Activated CD8-positive, alpha-beta T cell treated with anti-CD3 and anti-CD28 coated beads, Interleukin-2, amount 10 ng/mL, durations not matched to agents 7 days and 5 days (primary cell): Measurements from ENCODE around the gene PVALEF. TPM values are rescaled to one million over a fixed set of nuclear protein-coding genes. Genes with fewer than 3 reads are reported as not detected.
"Not testable (repeated sequence)": the region's sequence is repeated elsewhere in the genome, so short reads cannot be mapped to it uniquely, and the experiment has no call there.

Experiments
- ATAC-seq: fragments of 150-1000 bp; cut with Tn5 transposase; one replicate; pipeline ENCODE4 v1.10.0; 2021; ENCODE audit warnings: moderate library complexity
- CTCF ChIA-PET: fragments of 350-600 bp; sonication (Branson Sonifier 250); formaldehyde crosslinking; loops from one replicate; lab custom pipeline; 2021; ENCODE audit warnings: antibody characterized with exemption; lab: Charles Lee
- POLR2A ChIA-PET: fragments of 350-600 bp; sonication (Branson Sonifier 250); formaldehyde crosslinking; loops from one replicate; lab custom pipeline; 2021; ENCODE audit warnings: antibody characterized with exemption; lab: Charles Lee
- DNase-seq: peaks from one replicate; pipeline ENCODE4 v3.0.0-alpha.2; 2020
- H3K27ac Mint-ChIP-seq: one replicate; pipeline ENCODE4 v1.8.0; 2021; ENCODE audit warnings: mild to moderate bottlenecking, mixed read lengths
- H3K27me3 Mint-ChIP-seq: one replicate; pipeline ENCODE4 v1.8.0; 2021; ENCODE audit warnings: low read depth, mixed read lengths
- H3K36me3 Mint-ChIP-seq: one replicate; pipeline ENCODE4 v1.8.0; 2021; ENCODE audit warnings: low read depth, mixed read lengths
- H3K4me1 Mint-ChIP-seq: one replicate; pipeline ENCODE4 v1.8.0; 2021; ENCODE audit warnings: low read depth, mixed read lengths
- H3K4me3 Mint-ChIP-seq: one replicate; pipeline ENCODE4 v1.8.0; 2021; ENCODE audit warnings: mild to moderate bottlenecking, mixed read lengths
- H3K9me3 Mint-ChIP-seq: one replicate; pipeline ENCODE4 v1.8.0; 2022; ENCODE audit warnings: mixed read lengths; ENCODE audit not compliant: insufficient read depth
- total RNA-seq, 2 experiments: library from RNA; stranded (reverse); gene quantifications; one replicate each; pipeline ENCODE4 v1.2.3, GENCODE V29; 2021

Gene PVALEF
- total RNA-seq, 2 experiments from 2014 or later: not detected

DNA sequence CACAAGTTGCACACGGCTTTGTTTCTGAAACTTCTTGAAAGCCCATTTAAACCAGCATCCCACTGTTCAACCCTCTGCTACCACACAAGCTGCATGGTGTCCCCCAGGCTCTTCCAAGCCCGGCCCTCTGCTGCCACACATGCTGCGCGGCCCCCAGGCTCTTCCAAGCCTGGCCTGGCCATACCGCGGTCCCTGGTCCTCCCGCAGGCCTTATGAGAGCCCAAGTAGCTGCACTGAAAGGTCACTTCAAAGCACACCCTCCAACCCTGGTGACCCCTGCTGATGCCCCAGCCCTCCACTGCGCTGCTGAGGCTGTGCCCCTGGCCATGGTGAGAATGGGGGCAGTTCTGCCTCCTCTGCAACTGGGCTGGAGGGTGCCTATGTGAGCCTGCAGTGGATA lies 25.9 kb upstream of the PVALEF start:
- no peak overlapping the region for H3K27ac Mint-ChIP-seq
- ChIA-PET POLR2A (no interaction called here), CTCF (no interaction called here)
- ATAC-seq (no peak), DNase-seq (no peak)
- no peaks in the 10 kb centered on the region for H3K27me3 Mint-ChIP-seq
- H3K9me3 Mint-ChIP-seq: peaks cover 4% of the 10 kb centered on the region
- H3K4me1 Mint-ChIP-seq: no peaks in the 10 kb centered on the region
- H3K36me3 Mint-ChIP-seq: no peaks in the 10 kb centered on the region
- H3K4me3 Mint-ChIP-seq: no peak overlapping the region

GRCh38 chr17:81140018-81140417 lies 25.3 kb upstream of the PVALEF start:
- H3K4me1 Mint-ChIP-seq: no peaks in the 10 kb centered on the region
- ChIA-PET POLR2A (no interaction called here), CTCF (no interaction called here)
- no peaks in the 10 kb centered on the region for H3K36me3 Mint-ChIP-seq
- H3K27me3 Mint-ChIP-seq: no peaks in the 10 kb centered on the region
- no peak overlapping the region for H3K4me3 Mint-ChIP-seq
- H3K9me3 Mint-ChIP-seq: peaks cover 4% of the 10 kb centered on the region
- no peak for DNase-seq
- no peak overlapping the region for H3K27ac Mint-ChIP-seq
- ATAC-seq: no peak

DNA sequence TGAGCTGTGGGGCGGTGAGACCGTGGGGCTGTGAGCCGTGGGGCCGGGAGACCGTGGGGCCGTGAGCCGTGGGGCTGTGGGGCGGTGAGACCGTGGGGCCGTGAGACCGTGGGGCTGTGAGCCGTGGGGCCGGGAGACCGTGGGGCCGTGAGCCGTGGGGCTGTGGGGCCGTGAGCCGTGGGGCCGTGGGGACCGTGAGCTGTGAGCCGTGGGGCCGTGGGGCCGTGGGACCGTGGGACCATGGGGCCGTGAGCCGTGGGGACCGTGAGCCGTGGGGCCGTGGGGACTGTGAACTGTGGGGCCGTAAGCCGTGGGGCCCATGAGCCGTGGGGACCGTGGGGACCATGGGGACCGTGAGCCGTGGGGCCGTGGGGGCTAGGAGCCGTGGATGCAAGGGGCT lies 24.6 kb upstream of the PVALEF start:
- ChIA-PET CTCF (no interaction called here), POLR2A (no interaction called here)
- H3K9me3 Mint-ChIP-seq: peaks cover 4% of the 10 kb centered on the region
- no peak overlapping the region for H3K27ac Mint-ChIP-seq
- H3K27me3 Mint-ChIP-seq: no peaks in the 10 kb centered on the region
- H3K36me3 Mint-ChIP-seq: no peaks in the 10 kb centered on the region
- H3K4me3 Mint-ChIP-seq: no peak overlapping the region
- DNase-seq: no peak
- no peak for ATAC-seq
- no peaks in the 10 kb centered on the region for H3K4me1 Mint-ChIP-seq

- ChIA-PET POLR2A (no interaction called here), CTCF (interaction anchor here (0.8 to 1.1 kb wide), 2 partner anchors 78 to 97 kb away, joined by 4 to 5 read pairs; partner anchors contain the start of genes NDUFAF8 and TEPSIN)
- Mint-ChIP-seq H3K27me3 (no peaks in the 10 kb centered on the region), H3K4me1 (no peaks in the 10 kb centered on the region), H3K27ac (no peak overlapping the region), H3K9me3 (peaks cover 4% of the 10 kb centered on the region), H3K36me3 (no peaks in the 10 kb centered on the region), H3K4me3 (no peak overlapping the region)
- DNase-seq (peak; percentile 78), ATAC-seq (peak; percentile 94)
These were observed 22.8 kb upstream of the PVALEF start for GRCh38 chr17:81142301-81143199.

GRCh38 chr17:81143200-81143527 lies 22.1 kb upstream of the PVALEF start:
- H3K4me1 Mint-ChIP-seq: no peaks in the 10 kb centered on the region
- ATAC-seq (no peak), DNase-seq (no peak)
- no peak overlapping the region for H3K4me3 Mint-ChIP-seq
- H3K27me3 Mint-ChIP-seq: no peaks in the 10 kb centered on the region
- H3K36me3 Mint-ChIP-seq: no peaks in the 10 kb centered on the region
- no peak overlapping the region for H3K27ac Mint-ChIP-seq
- ChIA-PET POLR2A (interaction anchor here (0.9 kb wide), 1 partner anchor 95 kb away, joined by 3 read pairs; the partner anchor contains the start of genes NDUFAF8 and TEPSIN), CTCF (interaction anchor here (0.6 to 1.5 kb wide), 3 partner anchors 57 to 263 kb away, joined by 3 to 5 read pairs (median 3); partner anchors contain the start of genes NDUFAF8 and TEPSIN)
- peaks cover 4% of the 10 kb centered on the region for H3K9me3 Mint-ChIP-seq

DNA sequence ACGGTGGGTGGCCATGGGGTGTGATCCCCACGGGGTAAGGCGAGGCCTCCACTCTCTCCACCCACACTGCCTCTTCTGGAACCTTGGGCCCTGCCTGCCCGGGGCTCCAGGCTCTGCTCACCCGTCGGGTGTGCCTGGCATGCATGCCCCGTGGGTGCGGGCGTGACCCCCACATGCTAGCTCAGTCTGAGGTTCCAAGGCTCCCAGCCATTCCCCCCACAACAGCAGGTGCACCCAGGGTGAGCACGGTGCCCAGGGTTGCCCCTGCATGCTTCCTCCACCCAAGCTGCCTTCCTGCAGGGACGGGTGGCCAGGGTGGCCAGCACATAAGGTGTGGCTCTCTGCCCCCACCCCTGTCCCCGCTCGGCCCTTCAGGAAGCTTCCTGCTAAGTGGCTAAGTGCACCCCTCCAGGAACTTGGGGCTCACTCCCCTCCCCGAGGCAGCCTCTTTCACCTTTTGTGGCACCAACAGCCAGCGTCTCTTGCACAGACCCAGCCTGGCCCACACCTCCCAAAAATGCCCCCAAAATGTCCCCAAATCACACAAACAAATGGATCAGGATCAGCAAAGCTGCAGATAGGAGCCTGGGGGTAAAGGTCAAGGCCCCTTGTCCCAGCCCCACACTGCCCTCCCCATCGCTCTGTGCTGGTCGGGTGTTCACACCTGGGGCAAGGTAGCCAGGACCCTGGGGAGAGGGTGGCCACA lies 21.4 kb upstream of the PVALEF start:
- DNase-seq (no peak), ATAC-seq (no peak)
- Mint-ChIP-seq H3K27ac (no peak overlapping the region), H3K9me3 (no peaks in the 10 kb centered on the region), H3K4me1 (no peaks in the 10 kb centered on the region), H3K27me3 (no peaks in the 10 kb centered on the region), H3K4me3 (no peak overlapping the region), H3K36me3 (no peaks in the 10 kb centered on the region)
- CTCF ChIA-PET: interaction anchor here (0.6 to 1.5 kb wide), 4 partner anchors 57 to 263 kb away, joined by 3 to 5 read pairs (median 3); partner anchors contain the start of genes NDUFAF8 and TEPSIN
- POLR2A ChIA-PET: interaction anchor here (0.9 to 1.0 kb wide), 2 partner anchors 95 kb away, joined by 3 to 5 read pairs; partner anchors contain the start of genes NDUFAF8 and TEPSIN

DNA sequence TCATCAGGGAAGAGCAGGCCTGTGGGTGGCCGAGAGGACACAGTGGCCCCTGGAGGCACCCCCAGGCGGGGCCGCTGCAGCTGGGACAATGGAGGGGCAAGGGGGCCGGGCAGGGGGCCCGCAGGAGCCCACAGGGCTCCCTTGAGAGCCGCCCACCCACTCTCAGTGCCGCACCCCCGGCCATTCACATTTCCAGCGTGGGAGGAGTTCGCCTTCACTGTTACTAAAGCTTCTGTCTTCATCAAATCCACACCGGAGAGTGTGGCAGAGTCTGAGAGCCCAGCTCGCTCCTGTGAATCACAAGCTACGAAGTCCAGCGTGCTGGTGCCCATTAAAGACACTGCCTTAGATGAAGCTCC lies 20.9 kb upstream of the PVALEF start:
- POLR2A ChIA-PET: interaction anchor here (1.0 kb wide), 1 partner anchor 94 kb away, joined by 5 read pairs; the partner anchor contains the start of genes NDUFAF8 and TEPSIN
- ATAC-seq (no peak), DNase-seq (no peak)
- Mint-ChIP-seq H3K36me3 (no peaks in the 10 kb centered on the region), H3K9me3 (no peaks in the 10 kb centered on the region), H3K4me1 (no peaks in the 10 kb centered on the region), H3K4me3 (no peak overlapping the region), H3K27ac (no peak overlapping the region), H3K27me3 (no peaks in the 10 kb centered on the region)
- CTCF ChIA-PET: interaction anchor here (0.9 to 1.5 kb wide), 3 partner anchors 56 to 155 kb away, joined by 3 read pairs; partner anchors contain the start of gene TEPSIN

GRCh38 chr17:81146208-81146607 lies 19.1 kb upstream of the PVALEF start:
- ATAC-seq, H3K27ac Mint-ChIP-seq, H3K9me3 Mint-ChIP-seq, CTCF ChIA-PET, H3K4me1 Mint-ChIP-seq, H3K4me3 Mint-ChIP-seq, H3K36me3 Mint-ChIP-seq, H3K27me3 Mint-ChIP-seq, DNase-seq, POLR2A ChIA-PET: not testable (repeated sequence)

DNA sequence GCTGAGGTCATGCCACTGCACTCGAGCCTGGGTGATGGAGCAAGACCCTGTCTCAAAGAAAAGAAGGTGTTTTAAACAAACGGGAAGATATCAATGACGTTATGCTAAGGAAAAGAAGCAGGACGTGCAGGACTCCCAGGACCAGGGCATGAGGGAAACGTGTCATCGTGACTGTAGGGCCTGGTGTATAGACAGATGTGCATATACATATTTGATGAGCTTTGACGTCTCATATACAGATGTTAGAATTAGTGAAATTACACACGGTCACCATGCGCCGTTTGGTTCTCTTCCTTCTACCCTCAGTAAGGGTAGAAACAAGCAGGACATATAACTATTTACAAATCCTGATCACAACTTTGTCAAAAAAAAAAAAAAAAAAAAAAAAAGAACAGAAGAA lies 17.6 kb upstream of the PVALEF start:
- no peaks in the 10 kb centered on the region for H3K4me1 Mint-ChIP-seq
- H3K9me3 Mint-ChIP-seq: no peaks in the 10 kb centered on the region
- H3K36me3 Mint-ChIP-seq: no peaks in the 10 kb centered on the region
- CTCF ChIA-PET: no interaction called here
- H3K27me3 Mint-ChIP-seq: no peaks in the 10 kb centered on the region
- DNase-seq: no peak
- H3K27ac Mint-ChIP-seq: no peak overlapping the region
- POLR2A ChIA-PET: interaction anchor here (0.8 kb wide), 1 partner anchor 93 kb away, joined by 3 read pairs; no protein-coding TSS in a partner anchor
- ATAC-seq: no peak
- H3K4me3 Mint-ChIP-seq: no peak overlapping the region

- DNase-seq (no peak), ATAC-seq (no peak)
- no peaks in the 10 kb centered on the region for H3K27me3 Mint-ChIP-seq
- H3K36me3 Mint-ChIP-seq: no peaks in the 10 kb centered on the region
- H3K9me3 Mint-ChIP-seq: no peaks in the 10 kb centered on the region
- no peak overlapping the region for H3K27ac Mint-ChIP-seq
- no peak overlapping the region for H3K4me3 Mint-ChIP-seq
- ChIA-PET CTCF (no interaction called here), POLR2A (no interaction called here)
- no peaks in the 10 kb centered on the region for H3K4me1 Mint-ChIP-seq
These were observed 16.7 kb upstream of the PVALEF start for GRCh38 chr17:81148571-81148970.

- CTCF ChIA-PET: no interaction called here
- POLR2A ChIA-PET: no interaction called here
These were observed 16.2 kb upstream of the PVALEF start for GRCh38 chr17:81148986-81149533.

More at GRCh38 chr17:81148986-81149533, 16.2 kb upstream of the PVALEF start:
- DNase-seq: no peak
- Mint-ChIP-seq H3K27ac (no peak overlapping the region), H3K4me3 (no peak overlapping the region), H3K9me3 (no peaks in the 10 kb centered on the region), H3K27me3 (no peaks in the 10 kb centered on the region), H3K36me3 (no peaks in the 10 kb centered on the region), H3K4me1 (no peaks in the 10 kb centered on the region)
- ATAC-seq: no peak
